Head of caudate nucleus (tissue), 42 donors: ENCODE results near the gene PON3.

Source experiments
- DNase-seq, 42 donors: peaks; one replicate each; pipeline versions ENCODE4 v3.0.0 to v3.0.0-alpha.2; 2020 to 2021; ENCODE audit warnings: mixed read lengths in 7 of 42
- intact Hi-C: fragments of 100-400 bp; cut with DNase I; formaldehyde crosslinking; loops from one replicate; pipeline ENCODE4 v1.15.0; 2022

Gene PON3

DNA sequence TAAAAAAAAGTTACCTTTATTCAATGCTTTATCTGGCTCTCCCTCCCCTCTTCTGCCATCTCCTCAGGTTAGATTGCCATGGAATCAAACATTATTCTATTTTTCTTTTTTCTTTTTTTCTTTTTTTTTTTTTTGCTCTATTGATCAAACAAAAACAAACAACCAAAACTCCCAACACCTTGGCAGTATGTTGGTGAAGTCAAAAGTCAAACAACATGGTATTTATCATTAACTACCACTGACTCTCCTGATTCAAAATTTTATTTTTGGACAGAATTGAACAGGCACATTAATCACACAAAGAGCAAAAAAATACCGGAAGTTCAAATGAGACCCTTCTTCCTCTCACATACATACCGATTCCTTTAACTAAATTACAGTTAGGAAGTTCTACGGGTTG lies 78.2 kb downstream of the PON3 start:
- intact Hi-C loops: no loop called here

DNA sequence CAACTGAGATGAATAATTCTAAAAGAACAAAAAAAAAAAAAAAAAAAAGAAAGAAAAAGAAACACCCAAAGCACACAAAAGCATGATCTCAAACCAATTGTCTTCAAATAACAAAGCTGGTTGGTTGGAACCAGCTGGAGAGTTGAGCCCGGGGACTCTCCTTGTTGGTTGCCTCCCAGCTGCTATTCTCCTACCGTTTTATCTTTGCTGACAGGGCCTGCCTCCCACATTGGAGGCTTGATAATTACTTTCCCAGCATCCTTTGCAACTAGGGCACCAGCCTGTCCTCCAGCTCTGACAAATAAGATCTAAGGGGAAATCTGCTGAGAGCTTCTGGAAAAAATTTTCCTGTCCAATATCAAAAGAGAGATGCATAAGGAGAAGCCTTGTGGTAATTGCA lies 78.6 kb downstream of the PON3 start:
- no peak for DNase-seq
- intact Hi-C loops: no loop called here

More for the DNA sequence above, 78.2 kb downstream of the PON3 start:
- no peak for DNase-seq

DNA sequence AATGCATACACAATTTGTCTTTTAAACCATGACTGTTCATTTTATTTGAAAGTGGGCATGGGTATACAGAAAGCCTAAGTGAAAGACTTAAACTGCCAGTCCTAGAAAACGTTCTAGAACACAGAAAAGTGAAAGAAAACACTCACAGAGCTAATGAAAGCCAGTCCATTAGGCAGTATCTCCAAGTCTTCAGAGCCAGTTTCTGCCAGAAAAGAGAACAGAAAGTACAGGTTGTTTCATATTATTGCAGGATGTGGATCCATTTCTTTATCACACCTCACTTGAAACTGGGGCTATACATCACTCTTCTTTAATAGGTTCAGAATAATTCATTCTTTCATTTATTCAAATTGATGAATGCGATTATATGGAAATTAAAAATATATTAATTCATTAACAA lies 79.6 kb downstream of the PON3 start:
- intact Hi-C loops: no loop called here
- DNase-seq: no peak

DNA sequence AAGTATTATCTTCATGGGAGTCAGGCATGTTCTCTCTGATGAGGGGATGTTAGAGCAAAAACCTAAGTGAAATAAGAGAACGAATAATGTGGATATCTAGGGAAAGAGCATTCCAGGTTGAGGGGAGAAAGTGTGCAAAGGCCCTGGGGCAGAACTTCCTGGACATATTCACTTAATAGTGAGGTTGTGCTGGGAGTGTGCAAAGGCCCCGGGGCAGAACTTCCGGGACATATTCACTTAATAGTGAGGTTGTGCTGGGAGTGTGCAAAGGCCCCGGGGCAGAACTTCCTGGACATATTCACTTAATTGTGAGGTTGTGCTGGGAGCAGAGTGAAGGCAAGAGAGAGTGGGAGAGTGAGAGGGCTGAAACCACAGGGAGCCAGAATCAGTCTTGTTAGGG lies 83.6 kb downstream of the PON3 start:
- no peak for DNase-seq
- intact Hi-C loops: no loop called here

DNA sequence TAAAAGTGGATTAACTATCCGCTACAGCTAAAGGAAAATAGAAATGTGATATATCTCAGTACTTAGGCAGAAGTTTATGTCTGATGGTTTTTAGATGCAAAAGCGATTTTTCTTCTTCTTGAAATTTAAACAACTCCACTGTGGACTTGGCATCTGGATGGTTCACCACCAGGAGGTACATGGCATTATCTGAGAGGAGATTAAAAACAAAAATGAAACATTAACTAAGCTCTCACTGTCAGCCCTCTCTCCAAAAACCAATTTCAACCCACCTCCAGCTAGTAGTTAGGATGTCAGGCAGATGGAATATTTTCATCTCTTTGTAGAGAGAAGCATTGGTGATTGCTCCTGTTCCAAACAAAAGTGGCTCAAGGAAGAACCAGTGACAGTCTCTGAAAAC lies 84.8 kb downstream of the PON3 start:
- intact Hi-C loops: no loop called here
- no peak for DNase-seq

DNA sequence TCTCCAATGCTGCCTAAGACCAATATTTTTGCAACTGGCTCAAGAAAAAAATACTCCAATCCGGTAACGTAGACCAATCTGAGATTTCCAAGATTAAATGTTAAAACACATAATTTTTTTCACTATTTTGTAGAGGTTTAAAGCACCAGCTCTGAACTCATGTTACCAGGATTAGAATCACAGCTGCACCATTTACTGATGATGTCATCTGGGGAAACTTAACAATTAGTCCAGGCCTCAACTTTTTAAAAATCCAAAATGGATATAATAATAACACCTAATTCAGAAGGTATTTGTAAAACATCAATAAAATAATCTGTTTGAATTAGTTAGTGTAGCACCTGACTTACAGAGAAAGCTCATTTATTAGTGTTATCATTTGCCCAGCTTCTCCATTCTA lies 86.2 kb downstream of the PON3 start:
- DNase-seq: no peak
- intact Hi-C loops: no loop called here
